K562 (cell line): ENCODE data around the gene SLC25A45. TPM values are rescaled to one million over a fixed set of nuclear protein-coding genes. Genes with fewer than 3 reads are reported as not detected.

Experiments used
- BRD9 ChIP-seq: fragments of 450-650 bp; IDR thresholded peaks from 2 replicates; pipeline ENCODE4 v1.6.1; 2018; ENCODE audit warnings: low read depth; ENCODE audit not compliant: partially characterized antibody
- FOXO4 ChIP-seq: fragments of 450-650 bp; formaldehyde crosslinking; IDR thresholded peaks from 2 replicates; pipeline ENCODE4 v1.4.0; 2020; ENCODE audit warnings: mild to moderate bottlenecking, moderate library complexity
- HOXB6 ChIP-seq: fragments of 250-450 bp; sonication (Bioruptor Pico); IDR thresholded peaks from 2 replicates; pipeline ENCODE4 v1.5.1; 2022; ENCODE audit warnings: mild to moderate bottlenecking, borderline replicate concordance
- ILF3 ChIP-seq: fragments of 450-650 bp; IDR thresholded peaks from 2 replicates; pipeline ENCODE4 v1.6.1; 2018; ENCODE audit warnings: antibody characterized with exemption, mild to moderate bottlenecking, moderate library complexity, borderline replicate concordance
- KLF13 ChIP-seq: fragments of 450-650 bp; IDR thresholded peaks from 2 replicates; pipeline ENCODE4 v1.6.1; 2016; ENCODE audit warnings: missing genetic modification characterization, low read depth, mild to moderate bottlenecking, missing compliant biosample characterization, moderate library complexity, borderline replicate concordance
- MAFG ChIP-seq: fragments of 450-650 bp; conservative IDR thresholded peaks from 2 replicates; pipeline ENCODE4 v1.6.1; 2016; ENCODE audit warnings: missing genetic modification characterization, missing compliant biosample characterization
- NEUROD1 ChIP-seq: fragments of 150-350 bp; IDR thresholded peaks from 2 replicates; pipeline ENCODE4 v1.6.1; 2014; ENCODE audit warnings: borderline replicate concordance, low read length, low read depth; ENCODE audit not compliant: partially characterized antibody
- POLR2AphosphoS2 ChIP-seq: IDR thresholded peaks from 2 replicates; pipeline ENCODE4 v1.6.1; 2012; ENCODE audit warnings: low read length, improper control_type of control experiment
- RBM17 ChIP-seq: fragments of 200-400 bp; formaldehyde crosslinking; IDR thresholded peaks from 2 replicates; pipeline ENCODE4 v1.6.1; 2017; ENCODE audit warnings: low read depth, mild to moderate bottlenecking, low read length, borderline replicate concordance
- SMARCA5 ChIP-seq: fragments of 450-650 bp; IDR thresholded peaks from 2 replicates; pipeline ENCODE4 v1.6.1; 2016
- XRCC5 ChIP-seq: fragments of 200-400 bp; formaldehyde crosslinking; IDR thresholded peaks from 2 replicates; pipeline ENCODE4 v1.6.1; 2017; ENCODE audit warnings: low read depth, mild to moderate bottlenecking, low read length
- ZBTB1 ChIP-seq: sonication (generic); formaldehyde crosslinking; IDR thresholded peaks from 2 replicates; pipeline ENCODE4 v1.8.1; 2023; ENCODE audit warnings: missing genetic modification reagents, low read depth, mild to moderate bottlenecking, borderline replicate concordance
- ZC3H8 ChIP-seq: fragments of 450-650 bp; IDR thresholded peaks from 2 replicates; pipeline ENCODE4 v1.6.1; 2017
- ZNF3 ChIP-seq: fragments of 250-450 bp; sonication (Bioruptor Pico); IDR thresholded peaks from 2 replicates; pipeline ENCODE4 v1.5.0; 2021; ENCODE audit warnings: mild to moderate bottlenecking, moderate library complexity
- polyA plus RNA-seq, 8 experiments: library from polyadenylated mRNA; depleted of rRNA in 4 of 8; stranded (reverse) in 5 of 8; unstranded in 3 of 8; fragments of >200 nt; fragmentation: Nextera tagmentation in 2 of 8; fragmentation: Illumina TruSeq in 1 of 8; extraction: Ambion mirVana in 2 of 8; extraction: Trizol in 1 of 8; gene quantifications; 2 replicates each; pipeline versions ENCODE4 v1.2.1 to v1.2.3, GENCODE V29; 2011 to 2014; ENCODE audit warnings: inconsistent platforms in 1 of 8, missing spikeins in 1 of 8
- total RNA-seq, 7 experiments: library from RNA; depleted of rRNA in 6 of 7; stranded (reverse); fragments of >200 nt in 6 of 7; fragmentation: Illumina TruSeq in 2 of 7; extraction: Trizol in 2 of 7; gene quantifications; 2 replicates each; pipeline versions ENCODE4 v1.2.1 to v1.2.3, GENCODE V29; 2011 to 2021; ENCODE audit warnings: low replicate concordance in 1 of 7
- TF ChIP-seq, protein P1 (sequence below), 2 experiments: IDR thresholded peaks; 2 replicates each; pipeline ENCODE4 v1.6.1; 2012; ENCODE audit warnings: improper control_type of control experiment in 2 of 2, low read depth in 2 of 2, low read length in 2 of 2, borderline replicate concordance in 1 of 2

Gene SLC25A45
- total and polyA plus RNA-seq, 9 of the 15 experiments (the other 6 are each of a cell fraction or from before 2014, with no cell fraction given): 0.15 to 2.3 (median 0.68) TPM

DNA sequence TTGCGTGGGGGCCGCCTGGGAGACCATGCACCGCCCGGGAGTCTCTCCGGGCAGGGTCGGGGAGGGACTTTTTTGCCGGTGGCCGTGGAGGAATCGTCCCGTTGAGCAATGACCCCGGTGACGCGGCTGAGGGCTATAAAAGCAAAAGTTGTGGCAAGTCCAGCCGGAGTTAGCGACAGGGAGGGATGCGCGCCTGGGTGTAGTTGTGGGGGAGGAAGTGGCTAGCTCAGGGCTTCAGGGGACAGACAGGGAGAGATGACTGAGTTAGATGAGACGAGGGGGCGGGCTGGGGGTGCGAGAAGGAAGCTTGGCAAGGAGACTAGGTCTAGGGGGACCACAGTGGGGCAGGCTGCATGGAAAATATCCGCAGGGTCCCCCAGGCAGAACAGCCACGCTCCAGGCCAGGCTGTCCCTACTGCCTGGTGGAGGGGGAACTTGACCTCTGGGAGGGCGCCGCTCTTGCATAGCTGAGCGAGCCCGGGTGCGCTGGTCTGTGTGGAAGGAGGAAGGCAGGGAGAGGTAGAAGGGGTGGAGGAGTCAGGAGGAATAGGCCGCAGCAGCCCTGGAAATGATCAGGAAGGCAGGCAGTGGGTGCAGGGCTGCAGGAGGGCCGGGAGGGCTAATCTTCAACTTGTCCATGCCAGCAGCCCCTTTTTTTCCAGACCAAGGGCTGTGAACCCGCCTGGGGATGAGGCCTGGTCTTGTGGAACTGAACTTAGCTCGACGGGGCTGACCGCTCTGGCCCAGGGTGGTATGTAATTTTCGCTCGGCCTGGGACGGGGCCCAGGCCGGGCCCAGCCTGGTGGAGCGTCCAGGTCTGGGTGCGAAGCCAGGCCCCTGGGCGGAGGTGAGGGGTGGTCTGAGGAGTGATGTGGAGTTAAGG is 40.4 kb upstream of the SLC25A45 start, which contains the start of gene NEAT1 (continued):
- TF ChIP-seq FOXO4 (CRISPR knock-in tag) (peak; percentile 100), MAFG (tag) (peak; percentile 41; the same call in 1 of the 2 replicates), ZNF3 (CRISPR knock-in tag) (peak; percentile 100), ILF3 (no peak), ZBTB1 (CRISPR knock-in tag) (peak; percentile 64; the same call in 1 of the 2 replicates), RBM17 (no peak), BRD9 (peak; percentile 50), HOXB6 (CRISPR knock-in tag) (peak; percentile 100), KLF13 (tag) (peak; percentile 84), XRCC5 (peak; percentile 47), SMARCA5 (0 out of 2 replicates have a peak, but pooled peaks have one; percentile 26), POLR2AphosphoS2 (peak; percentile 98), NEUROD1 (peak; percentile 96), ZC3H8 (peak; percentile 73; the same call in 1 of the 2 replicates)
- TF ChIP-seq, protein P1, sequence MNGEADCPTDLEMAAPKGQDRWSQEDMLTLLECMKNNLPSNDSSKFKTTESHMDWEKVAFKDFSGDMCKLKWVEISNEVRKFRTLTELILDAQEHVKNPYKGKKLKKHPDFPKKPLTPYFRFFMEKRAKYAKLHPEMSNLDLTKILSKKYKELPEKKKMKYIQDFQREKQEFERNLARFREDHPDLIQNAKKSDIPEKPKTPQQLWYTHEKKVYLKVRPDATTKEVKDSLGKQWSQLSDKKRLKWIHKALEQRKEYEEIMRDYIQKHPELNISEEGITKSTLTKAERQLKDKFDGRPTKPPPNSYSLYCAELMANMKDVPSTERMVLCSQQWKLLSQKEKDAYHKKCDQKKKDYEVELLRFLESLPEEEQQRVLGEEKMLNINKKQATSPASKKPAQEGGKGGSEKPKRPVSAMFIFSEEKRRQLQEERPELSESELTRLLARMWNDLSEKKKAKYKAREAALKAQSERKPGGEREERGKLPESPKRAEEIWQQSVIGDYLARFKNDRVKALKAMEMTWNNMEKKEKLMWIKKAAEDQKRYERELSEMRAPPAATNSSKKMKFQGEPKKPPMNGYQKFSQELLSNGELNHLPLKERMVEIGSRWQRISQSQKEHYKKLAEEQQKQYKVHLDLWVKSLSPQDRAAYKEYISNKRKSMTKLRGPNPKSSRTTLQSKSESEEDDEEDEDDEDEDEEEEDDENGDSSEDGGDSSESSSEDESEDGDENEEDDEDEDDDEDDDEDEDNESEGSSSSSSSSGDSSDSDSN (IDR thresholded peaks at IDR 0.05; ENCODE audit: borderline replicate concordance in 1 of 2, low read depth in 2 of 2, low read length in 2 of 2): no peak
